ENCODE measurements around the gene MRPL55.
A peak's percentile ranks its signal among the peaks of the same experiment; 100 is the strongest.

The MRPL55 gene

GRCh38 chr1:228082918-228083870 lies 25.9 kb downstream of the MRPL55 start:
- peak; percentile 11 for DNase-seq

DNA sequence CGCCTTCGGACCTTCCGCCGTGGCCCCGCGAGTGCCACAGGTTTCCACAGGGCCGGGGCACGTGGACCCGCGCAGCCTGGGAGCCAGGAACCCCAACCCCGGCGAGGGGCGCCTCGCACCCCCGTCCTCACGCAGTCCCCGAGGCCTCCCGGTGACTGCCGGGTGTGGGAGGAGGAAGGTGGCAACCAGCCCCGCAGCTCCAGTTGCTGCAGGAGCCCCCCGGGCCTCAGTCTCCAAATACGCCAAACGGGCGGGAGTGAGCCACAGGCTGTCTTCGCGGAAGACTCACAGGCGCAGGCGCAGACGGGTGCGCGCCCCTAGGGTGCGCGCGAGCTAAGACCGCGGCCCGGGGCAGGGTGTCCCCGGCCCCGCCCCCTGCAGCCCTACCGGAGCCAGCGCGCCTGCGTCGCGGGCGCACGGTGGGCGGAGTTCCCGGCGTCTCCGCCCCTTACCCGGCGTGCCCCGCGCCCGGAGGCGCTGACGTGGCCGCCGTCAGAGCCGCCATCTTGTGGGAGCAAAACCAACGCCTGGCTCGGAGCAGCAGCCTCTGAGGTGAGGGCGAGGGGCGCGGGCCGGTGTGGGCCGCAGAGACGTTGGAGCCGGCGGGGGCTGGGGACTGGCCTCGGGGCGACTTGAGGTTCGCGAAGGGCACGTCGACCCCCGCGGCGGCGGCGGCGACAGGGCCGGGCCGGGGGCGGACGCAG lies 26.7 kb downstream of the MRPL55 start, which contains the start of gene ARF1:
ARF1 (plus strand) TSS at position 495 of the 704 bp plus-strand sequence. CDS start 14,407 bp downstream, outside the sequence.
- peak; percentile 80 for DNase-seq

DNA sequence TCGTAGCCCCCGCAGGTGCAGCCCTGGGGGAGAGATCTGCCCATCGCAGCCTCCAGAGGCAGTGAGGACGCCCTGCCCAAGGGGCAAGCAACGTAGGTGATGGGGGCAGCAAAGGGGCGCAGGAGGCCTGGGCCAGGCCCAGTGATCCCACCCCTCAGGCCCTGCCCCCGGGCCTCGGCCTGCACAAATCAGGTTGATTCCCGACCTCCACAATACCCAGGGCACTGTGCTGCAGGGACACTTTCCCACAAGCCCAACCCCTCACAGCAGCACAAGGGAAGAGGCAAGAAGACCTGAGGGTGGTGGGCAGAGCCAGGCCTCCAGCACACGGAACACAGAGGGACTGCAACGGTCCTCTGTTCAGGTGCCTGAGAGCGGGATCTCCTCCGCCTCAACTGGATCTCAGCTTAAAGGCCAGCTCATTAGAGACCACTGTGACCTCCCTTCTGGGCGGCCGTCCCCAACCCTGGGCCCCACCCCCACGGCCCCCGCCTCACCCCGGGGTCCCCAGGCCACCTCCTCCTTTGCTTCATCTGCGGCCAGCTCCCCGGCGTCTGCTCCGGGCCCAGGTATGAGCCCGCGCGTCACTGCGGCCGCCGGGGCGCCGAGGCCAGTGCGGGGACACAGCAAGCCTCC lies 27.4 kb downstream of the MRPL55 start:
- DNase-seq: no peak

GRCh38 chr1:228081144-228081543 lies 28.0 kb downstream of the MRPL55 start:
- DNase-seq: no peak

DNA sequence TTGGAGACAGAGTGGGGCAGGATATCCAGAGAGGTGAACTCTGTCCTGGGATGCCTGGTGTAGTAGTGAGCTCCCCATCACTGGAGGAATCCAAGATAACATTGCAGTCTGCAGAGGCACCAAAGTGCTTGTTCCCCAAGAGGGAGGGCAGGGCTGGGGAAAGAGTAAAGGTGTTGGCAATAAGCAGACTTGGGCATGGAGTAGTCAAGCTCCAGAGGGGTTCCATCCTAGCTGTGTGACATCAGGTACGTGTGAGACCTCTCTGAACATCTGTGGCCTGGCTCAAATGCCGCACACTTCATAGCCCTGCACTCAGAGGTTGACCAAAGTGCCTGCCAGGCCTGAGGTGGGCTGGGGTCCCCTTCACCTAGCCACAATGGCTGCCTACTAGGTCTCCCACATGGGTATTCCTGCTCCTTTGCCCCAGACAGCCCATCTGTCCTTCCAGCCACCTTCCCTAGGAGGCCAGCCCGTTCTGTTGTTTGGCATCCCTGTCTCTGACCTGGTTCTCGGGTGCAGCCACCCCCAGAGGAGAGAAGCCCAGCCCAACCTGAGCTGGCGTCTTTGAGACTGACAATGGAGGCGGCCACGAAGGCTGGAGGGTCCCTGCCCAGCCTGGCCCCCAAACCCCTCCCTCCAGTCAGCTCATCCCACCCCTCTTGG lies 29.4 kb downstream of the MRPL55 start:
- no peak for DNase-seq

DNA sequence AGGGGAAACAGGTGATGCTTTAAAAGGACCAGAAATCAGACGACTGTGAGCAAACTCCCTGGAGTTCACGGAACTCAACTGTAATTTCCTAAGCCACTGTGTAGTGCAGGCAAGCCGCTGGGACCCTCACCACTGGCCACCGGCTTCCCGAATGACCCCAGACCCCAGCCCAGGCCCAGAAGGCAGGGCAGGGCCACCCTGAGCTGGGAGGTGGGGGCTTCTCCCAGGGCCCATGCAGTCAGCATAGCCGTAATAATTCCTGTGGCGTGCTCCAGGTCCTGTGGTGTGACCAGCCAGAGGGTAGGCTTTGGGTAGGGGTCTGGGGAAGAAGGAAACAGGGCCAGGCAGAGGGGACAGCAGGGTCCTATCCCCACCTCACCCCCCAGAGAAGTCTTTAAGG lies 30.1 kb downstream of the MRPL55 start:
- DNase-seq: no peak

DNA sequence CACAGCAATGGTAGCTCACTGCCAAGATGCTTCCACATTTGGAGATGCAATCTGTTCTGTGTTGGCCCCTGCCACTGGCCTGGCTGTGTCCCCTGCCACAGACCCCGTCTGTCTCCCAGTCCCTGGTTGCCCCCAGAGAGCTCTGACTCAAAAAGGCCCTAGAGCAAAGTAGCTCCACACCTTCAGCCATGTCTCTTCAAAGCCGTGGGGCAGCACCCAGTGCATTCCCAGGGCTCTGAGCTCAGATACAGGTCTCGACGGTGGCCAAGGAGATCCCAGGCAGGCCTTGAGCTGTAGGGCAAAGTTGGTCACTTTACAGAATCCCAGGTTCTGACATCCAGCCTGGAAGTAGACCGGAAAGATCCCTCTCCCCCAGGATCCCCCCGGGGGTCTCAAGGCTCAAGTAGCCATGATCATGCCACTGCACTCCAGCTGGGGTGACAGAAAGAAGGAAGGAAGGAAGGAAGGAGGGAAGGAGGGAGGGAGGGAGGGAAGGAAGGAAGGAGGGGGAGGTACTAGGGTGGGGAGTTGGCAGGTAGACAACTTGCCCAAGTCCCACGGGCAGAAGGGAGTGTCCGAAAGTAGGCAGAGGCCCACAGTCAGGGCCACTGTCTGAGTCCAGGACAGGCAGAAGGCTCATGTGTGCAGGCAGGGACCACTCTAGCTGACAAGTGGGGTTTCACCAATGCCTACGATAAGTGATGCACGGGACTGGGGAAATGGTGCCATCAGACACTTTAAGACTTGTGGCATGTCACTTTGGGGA lies 31.4 kb downstream of the MRPL55 start:
- DNase-seq: no peak

GRCh38 chr1:228076796-228077430 lies 32.2 kb downstream of the MRPL55 start:
- DNase-seq: no peak

GRCh38 chr1:228075801-228076271 lies 33.3 kb downstream of the MRPL55 start:
- DNase-seq: no peak

GRCh38 chr1:228074954-228075730 lies 34.0 kb downstream of the MRPL55 start:
- DNase-seq: no peak

- no peak for DNase-seq
These were observed 35.1 kb downstream of the MRPL55 start for GRCh38 chr1:228073857-228074545.

DNA sequence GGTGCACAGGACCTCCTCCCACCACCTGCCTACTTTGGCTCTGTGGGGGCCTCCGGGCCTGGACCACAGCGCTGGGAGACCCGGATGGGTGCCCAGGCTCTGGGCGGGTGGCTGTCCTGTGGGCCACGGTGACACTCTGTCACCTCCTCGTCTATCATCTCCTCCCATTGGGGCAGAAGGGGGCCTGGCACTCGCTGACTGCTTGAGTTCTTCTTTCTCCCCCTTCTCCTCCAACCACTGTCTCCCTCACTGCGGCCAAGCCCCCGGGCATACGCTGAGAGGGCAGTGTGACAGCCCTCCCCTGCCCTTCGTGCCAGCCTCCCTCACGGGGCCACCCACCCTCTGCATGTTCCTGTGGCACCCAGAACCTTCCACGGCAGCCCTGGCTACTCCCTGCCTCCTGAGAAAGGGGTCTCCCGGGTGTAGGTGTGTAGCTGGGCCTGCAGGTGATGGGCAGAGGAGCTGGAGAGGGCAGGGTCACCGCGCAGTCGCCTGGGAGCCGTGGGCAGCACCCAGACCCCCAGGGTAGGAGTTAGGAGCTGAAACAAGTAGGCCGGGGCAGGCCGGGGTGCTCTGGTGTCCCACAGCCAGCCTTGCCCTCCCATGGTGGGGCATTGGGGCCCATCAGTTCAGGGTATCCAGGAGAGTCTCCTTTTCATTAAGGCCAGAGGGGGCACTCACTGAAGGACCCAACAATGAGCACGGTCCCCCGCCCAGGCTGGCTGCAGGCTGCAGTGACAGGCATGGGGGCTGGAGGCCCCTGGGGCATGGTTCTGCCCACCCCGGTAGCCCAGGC lies 35.8 kb downstream of the MRPL55 start:
- no peak for DNase-seq

- DNase-seq: no peak
These were observed 36.4 kb downstream of the MRPL55 start for GRCh38 chr1:228072658-228073043.

DNA sequence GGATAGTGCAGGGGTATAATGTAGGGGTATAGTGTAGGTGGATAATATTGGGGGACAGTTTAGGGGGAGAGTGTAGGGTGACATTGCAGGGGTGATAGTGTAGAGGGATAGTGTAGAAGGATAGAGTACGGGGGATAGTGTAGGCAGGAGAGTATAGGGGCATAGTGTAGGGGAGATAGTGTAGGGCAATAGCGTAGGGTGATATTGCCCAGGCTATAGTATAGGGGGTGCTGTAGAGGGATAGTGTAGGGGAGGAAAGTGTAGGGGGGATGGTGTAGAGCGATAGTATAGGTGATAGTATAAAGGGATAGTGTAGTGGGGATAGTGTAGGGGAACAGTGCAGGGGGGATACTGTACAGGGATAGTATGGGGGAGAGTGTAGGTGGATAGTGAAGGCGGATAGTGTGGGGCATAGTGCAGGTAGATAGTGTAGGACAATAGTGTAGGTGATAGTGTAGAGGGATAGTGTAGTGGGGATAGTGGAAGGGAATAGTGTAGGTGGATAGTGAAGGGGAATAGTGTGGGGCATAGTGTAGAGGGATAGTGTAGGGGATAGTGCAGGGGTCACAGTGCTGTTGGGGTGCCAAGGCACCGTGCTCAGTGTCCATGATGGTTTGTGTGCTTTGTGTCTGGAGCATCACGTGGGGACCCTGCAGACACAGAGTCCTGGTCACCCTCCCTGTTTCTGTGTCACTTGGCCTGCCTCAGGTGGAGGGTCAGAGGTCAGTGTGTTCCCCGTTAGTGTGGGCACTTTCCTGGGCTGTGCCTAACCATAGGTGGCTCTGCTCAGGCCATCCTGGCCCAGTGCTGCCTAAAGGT lies 37.1 kb downstream of the MRPL55 start:
- no peak for DNase-seq

DNA sequence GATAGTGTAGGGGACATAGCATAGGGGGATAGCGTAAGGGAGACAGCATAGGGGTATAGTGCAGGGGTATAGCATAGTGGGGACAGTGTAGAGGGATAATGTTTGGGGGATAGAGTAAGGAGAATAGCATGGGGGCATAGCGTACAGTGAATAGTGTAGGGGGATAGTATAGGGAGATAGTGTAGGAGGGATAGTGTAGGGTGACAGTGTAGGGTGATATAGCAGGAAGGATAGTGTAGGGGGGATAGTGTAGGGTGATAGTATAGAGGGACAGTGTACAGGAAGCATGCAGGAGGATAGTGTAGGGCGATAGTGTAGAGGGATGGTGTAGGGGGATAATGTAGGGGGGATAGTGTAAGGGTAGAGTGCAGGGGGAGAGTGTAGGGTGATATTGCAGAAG lies 38.2 kb downstream of the MRPL55 start:
- DNase-seq: no peak

GRCh38 chr1:228070173-228070572 lies 38.9 kb downstream of the MRPL55 start:
- DNase-seq: no peak

DNA sequence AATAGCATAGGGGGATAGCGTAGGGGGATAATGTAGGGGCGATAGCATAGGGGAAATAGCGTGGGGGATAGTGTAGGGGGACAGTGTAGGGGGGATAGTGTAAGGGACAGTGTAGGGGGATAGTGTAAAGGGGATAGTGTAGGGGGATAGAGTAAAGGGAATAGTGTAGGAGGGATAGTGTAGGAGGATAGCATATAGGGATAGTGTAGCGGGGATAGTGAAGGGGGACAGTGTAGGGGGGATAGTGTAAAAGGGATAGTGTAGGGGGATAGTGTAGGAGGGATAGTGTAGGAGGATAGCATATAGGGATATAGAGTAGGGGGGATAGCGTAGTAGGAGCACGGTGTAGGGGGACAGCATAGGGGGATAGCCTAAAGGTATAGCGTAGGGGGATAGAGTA lies 40.7 kb downstream of the MRPL55 start:
- DNase-seq: no peak
